Omental fat pad (tissue), 4 donors: ENCODE data around the gene GTPBP1. TPM values are rescaled to one million over a fixed set of nuclear protein-coding genes. Genes with fewer than 3 reads are reported as not detected.
A peak's percentile ranks its signal among the peaks of the same experiment; 100 is the strongest.

Experiments used
- ATAC-seq: fragments of 150-250 bp; one replicate; pipeline ENCODE4 v1.9.1; 2016; ENCODE audit warnings: mild to moderate bottlenecking, moderate library complexity; ENCODE audit not compliant: low FRiP score
- DNase-seq: peaks from one replicate; pipeline ENCODE4 v3.0.0-alpha.2; 2019; ENCODE audit warnings: low spot score
- CTCF ChIP-seq, 3 donors: fragments of 450-650 bp; IDR thresholded peaks; one replicate each; pipeline ENCODE4 v1.5.1; 2016 to 2017; ENCODE audit warnings: antibody characterized with exemption in 3 of 3, mild to moderate bottlenecking in 3 of 3, moderate library complexity in 2 of 3
- small RNA-seq: library from RNA; depleted of rRNA; stranded (forward); fragments of <200 nt; gene quantifications from one replicate; pipeline ENCODE3, GENCODE V24; 2016
- total RNA-seq, 4 donors: library from RNA; depleted of rRNA; stranded (reverse); fragments of >200 nt; gene quantifications; one replicate each; pipeline ENCODE4 v1.1.0, GENCODE V29; 2016

Gene GTPBP1
- total RNA-seq, 4 donors from 2014 or later: 31.3 to 75.7 (median 51.4) TPM

GRCh38 chr22:38782402-38783094 is 76.8 kb downstream of the GTPBP1 start:
- TF ChIP-seq CTCF (IDR thresholded peaks at IDR 0.05): no peak
- DNase-seq: no peak
- peak; percentile 84 for ATAC-seq

Small RNA genes lying within 50 kb of the gene (small RNA-seq; reads per million reads assigned to genes)
- not detected for gene AL021707.8

Other genes starting within 250 kb of the GTPBP1 start
- 10 to 100 TPM; 10.2 to 30.6 (median 15.1) TPM for gene KDELR3, start 237.8 kb upstream of the GTPBP1 start, total RNA-seq
- 100 to 1,000 TPM; 330 to 572 (median 383) TPM for gene DDX17, start 199.6 kb upstream of the GTPBP1 start, total RNA-seq
- 1 to 10 TPM in 1 of 4 donors, under 1 TPM in 2, not detected in 1; 0.84 to 1.4 (median 0.84) TPM for gene DMC1, start 135.8 kb upstream of the GTPBP1 start, total RNA-seq
- gene FAM227A, start 49.6 kb upstream of the GTPBP1 start, total RNA-seq: 1 to 10 TPM in 1 of 4 donors, under 1 TPM in 3; 0.24 to 7.3 (median 0.73) TPM
- 10 to 100 TPM in 3 of 4 donors, 1 to 10 TPM in 1; 7.6 to 25.9 (median 17.4) TPM for gene CBY1, start 49.3 kb upstream of the GTPBP1 start, total RNA-seq
- gene TOMM22, start 24.0 kb upstream of the GTPBP1 start, total RNA-seq: 10 to 100 TPM; 33.4 to 48.4 (median 40.0) TPM
- gene JOSD1, start 5.0 kb upstream of the GTPBP1 start, total RNA-seq: 100 to 1,000 TPM in 1 of 4 donors, 10 to 100 TPM in 3; 61.9 to 130 (median 66.3) TPM
- gene SUN2, start 50.1 kb downstream of the GTPBP1 start, total RNA-seq: 100 to 1,000 TPM; 302 to 509 (median 347) TPM
- 10 to 100 TPM in 2 of 4 donors, 1 to 10 TPM in 2; 6.7 to 12.8 (median 9.4) TPM for gene DNAL4, start 88.2 kb downstream of the GTPBP1 start, total RNA-seq
- 1 to 10 TPM; 2.4 to 3.8 (median 3.0) TPM for gene NPTXR, start 138.1 kb downstream of the GTPBP1 start, total RNA-seq
- gene CBX6, start 166.3 kb downstream of the GTPBP1 start, total RNA-seq: 10 to 100 TPM; 27.4 to 59.6 (median 34.9) TPM